ENCODE results near the gene MAP3K9.

The MAP3K9 gene

DNA sequence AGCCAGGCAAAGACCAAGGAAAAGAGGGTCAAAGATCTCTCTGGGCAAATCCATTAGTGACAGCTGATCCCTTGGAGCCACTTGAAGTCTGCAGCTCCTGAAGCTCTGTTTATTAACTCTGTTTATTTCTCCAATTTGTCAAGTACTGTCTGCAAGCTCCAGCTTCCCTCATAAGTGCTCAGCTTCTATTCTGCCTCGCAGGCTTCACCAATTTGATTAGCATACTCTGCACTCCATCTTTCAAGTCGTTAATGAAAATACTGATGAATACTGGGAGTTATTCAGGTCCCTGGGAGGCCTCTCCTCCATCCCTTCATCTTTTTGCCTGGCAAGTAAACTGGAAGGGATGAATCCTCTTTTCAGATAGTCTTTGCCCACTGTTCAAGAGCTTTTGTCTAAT is 113.3 kb downstream of the MAP3K9 start:
- Mint-ChIP-seq H3K4me3 (no peak overlapping the region), H3K36me3 (ENCODE audit: low read depth) (no peaks in the 10 kb centered on the region), H3K9me3 (no peaks in the 10 kb centered on the region)

DNA sequence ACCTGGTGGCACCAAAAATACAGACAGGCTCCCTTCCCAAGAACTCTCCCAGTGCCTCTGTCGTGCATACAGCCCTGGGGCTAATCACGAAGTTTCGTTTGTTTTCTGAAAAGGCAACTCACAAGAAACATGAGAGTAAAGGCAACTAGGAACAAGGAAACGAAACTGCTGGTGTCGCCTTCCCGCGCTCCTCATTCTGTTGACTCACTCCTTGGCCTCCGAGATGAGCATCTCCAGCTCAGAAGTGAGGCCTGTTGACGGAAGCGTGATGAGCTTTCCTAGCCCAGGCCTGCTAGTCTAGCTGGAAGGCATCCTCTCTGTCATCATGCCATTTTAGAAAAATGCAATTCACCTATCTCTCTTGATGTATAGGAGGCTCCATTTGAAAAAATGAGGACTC is 117.1 kb downstream of the MAP3K9 start:
- no peak overlapping the region for H3K27ac Mint-ChIP-seq
- no peaks in the 10 kb centered on the region for H3K4me1 Mint-ChIP-seq (ENCODE audit: low read depth)
- no peak overlapping the region for H3K4me3 Mint-ChIP-seq
- no peaks in the 10 kb centered on the region for H3K9me3 Mint-ChIP-seq
- H3K36me3 Mint-ChIP-seq (ENCODE audit: low read depth): no peaks in the 10 kb centered on the region
- H3K27me3 Mint-ChIP-seq: no peaks in the 10 kb centered on the region

More for the DNA sequence above, 113.3 kb downstream of the MAP3K9 start:
- no peaks in the 10 kb centered on the region for H3K27me3 Mint-ChIP-seq
- H3K4me1 Mint-ChIP-seq (ENCODE audit: low read depth): no peaks in the 10 kb centered on the region
- no peak overlapping the region for H3K27ac Mint-ChIP-seq

DNA sequence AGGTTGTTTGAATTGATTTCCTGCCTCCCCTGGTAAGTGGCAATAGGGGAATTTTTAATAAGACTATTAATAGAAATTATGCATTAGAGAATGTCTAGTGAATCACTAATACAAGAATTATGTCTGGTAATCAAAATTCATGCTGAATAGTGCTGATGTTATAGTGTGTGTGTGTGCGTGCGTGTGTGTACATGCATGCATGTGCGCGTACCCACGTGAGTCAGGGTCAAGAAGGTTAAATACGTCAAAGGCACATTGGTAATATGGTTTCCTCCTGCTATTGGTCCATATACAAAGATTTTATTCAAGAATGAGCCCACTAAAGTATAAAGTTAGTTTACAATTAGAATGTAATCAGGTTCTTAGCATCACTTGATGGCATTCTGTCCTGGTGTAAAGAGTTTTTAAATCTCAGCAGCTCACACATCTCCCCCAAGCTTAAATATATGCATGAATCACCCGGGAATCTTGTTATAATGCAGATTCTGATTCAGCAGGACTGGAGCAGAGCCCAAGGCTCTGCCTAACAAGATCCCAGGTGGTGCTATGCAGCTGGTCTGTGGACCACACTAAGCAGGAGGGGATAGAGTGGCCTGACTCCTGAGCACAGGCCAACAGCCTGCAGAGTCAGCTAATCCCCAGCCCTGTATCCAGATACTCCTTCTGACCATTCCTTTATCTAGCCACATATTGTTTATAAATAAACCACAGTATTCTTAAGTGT is 123.7 kb downstream of the MAP3K9 start:
- Mint-ChIP-seq H3K4me1 (ENCODE audit: low read depth) (no peaks in the 10 kb centered on the region), H3K27ac (no peak overlapping the region), H3K27me3 (no peaks in the 10 kb centered on the region), H3K36me3 (ENCODE audit: low read depth) (no peaks in the 10 kb centered on the region), H3K9me3 (no peaks in the 10 kb centered on the region), H3K4me3 (no peak overlapping the region)

DNA sequence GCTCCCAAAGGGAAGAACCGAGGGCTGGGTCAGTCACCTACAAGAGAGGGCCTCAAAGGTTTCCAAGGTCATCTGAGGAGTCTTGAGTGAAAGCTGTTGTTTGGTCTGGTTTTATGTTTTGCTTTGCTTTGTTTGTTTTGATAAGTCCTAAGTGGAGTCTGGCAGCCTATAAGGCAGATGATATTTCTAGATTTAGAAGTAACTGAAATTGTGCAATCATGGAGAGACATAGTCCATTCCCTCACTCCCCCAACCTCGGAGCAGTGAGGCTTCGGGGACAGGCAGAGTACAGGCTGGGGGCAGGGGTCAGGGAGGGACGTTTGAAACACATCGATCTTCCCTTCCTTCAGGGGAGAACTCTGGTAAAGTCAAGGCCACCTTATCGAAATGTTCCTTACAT is 125.3 kb downstream of the MAP3K9 start:
- no peaks in the 10 kb centered on the region for H3K4me1 Mint-ChIP-seq (ENCODE audit: low read depth)
- H3K36me3 Mint-ChIP-seq (ENCODE audit: low read depth): no peaks in the 10 kb centered on the region
- H3K27me3 Mint-ChIP-seq: no peaks in the 10 kb centered on the region
- no peaks in the 10 kb centered on the region for H3K9me3 Mint-ChIP-seq
- H3K4me3 Mint-ChIP-seq: no peak overlapping the region
- no peak overlapping the region for H3K27ac Mint-ChIP-seq

GRCh38 chr14:70680748-70681147 is 128.6 kb downstream of the MAP3K9 start:
- peaks cover 3% of the 10 kb centered on the region for H3K36me3 Mint-ChIP-seq (ENCODE audit: low read depth)
- H3K27ac Mint-ChIP-seq: no peak overlapping the region
- no peaks in the 10 kb centered on the region for H3K9me3 Mint-ChIP-seq
- no peak overlapping the region for H3K4me3 Mint-ChIP-seq
- H3K27me3 Mint-ChIP-seq: no peaks in the 10 kb centered on the region
- no peaks in the 10 kb centered on the region for H3K4me1 Mint-ChIP-seq (ENCODE audit: low read depth)

DNA sequence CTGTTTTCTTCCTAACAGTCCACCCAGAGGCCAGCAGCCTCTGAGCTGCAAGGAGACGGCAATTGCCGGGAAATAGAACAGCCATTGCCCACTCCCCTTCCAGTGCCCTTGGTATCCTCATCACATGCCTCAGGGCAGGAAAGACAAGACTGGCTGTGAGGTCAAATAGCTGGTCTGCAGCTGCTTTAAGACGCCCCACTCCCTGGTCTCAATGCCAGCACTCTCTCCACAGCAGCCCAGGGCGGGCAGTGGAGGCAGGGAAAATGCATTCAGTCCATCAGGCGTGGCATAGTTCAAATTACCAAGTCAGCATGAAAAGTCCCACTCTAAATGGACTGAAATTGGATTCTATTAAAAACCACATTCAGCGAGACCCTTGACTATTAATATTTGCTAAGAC is 132.0 kb downstream of the MAP3K9 start:
- Mint-ChIP-seq H3K27me3 (no peaks in the 10 kb centered on the region), H3K4me1 (ENCODE audit: low read depth) (no peaks in the 10 kb centered on the region), H3K36me3 (ENCODE audit: low read depth) (peaks cover 9% of the 10 kb centered on the region)

More for the DNA sequence above, 132.0 kb downstream of the MAP3K9 start:
- H3K27ac Mint-ChIP-seq: no peak overlapping the region
- no peak overlapping the region for H3K4me3 Mint-ChIP-seq
- H3K9me3 Mint-ChIP-seq: no peaks in the 10 kb centered on the region
